Hepatocyte (in vitro differentiated cells): ENCODE measurements around the gene COX6A1. TPM values are rescaled to one million over a fixed set of nuclear protein-coding genes. Genes with fewer than 3 reads are reported as not detected.

Source experiments
- DNase-seq: peaks from one replicate; pipeline ENCODE4 v3.0.0-alpha.2; 2016; ENCODE audit warnings: low spot score
- H2AFZ ChIP-seq: fragments of 200-600 bp; sonication (generic); 2 replicates; pipeline ENCODE4 v1.6.0; 2016; ENCODE audit warnings: antibody characterized with exemption, mild to moderate bottlenecking
- H3K27ac ChIP-seq: fragments of 200-600 bp; sonication (generic); 2 replicates; pipeline ENCODE4 v1.5.1; 2016; ENCODE audit warnings: mild to moderate bottlenecking
- H3K27me3 ChIP-seq: fragments of 200-600 bp; sonication (generic); 2 replicates; pipeline ENCODE4 v1.6.1; 2016
- H3K36me3 ChIP-seq: fragments of 200-600 bp; sonication (generic); replicated peaks from 2 replicates; pipeline ENCODE4 v1.5.1; 2016; ENCODE audit warnings: low read depth; ENCODE audit not compliant: insufficient read depth
- H3K4me1 ChIP-seq: fragments of 200-600 bp; sonication (generic); 2 replicates; pipeline ENCODE4 v1.5.1; 2016; ENCODE audit warnings: mild to moderate bottlenecking, moderate library complexity; ENCODE audit not compliant: insufficient read depth
- H3K4me2 ChIP-seq: fragments of 200-600 bp; sonication (generic); 2 replicates; pipeline ENCODE4 v1.6.0; 2016
- H3K4me3 ChIP-seq: fragments of 200-600 bp; sonication (generic); 2 replicates; pipeline ENCODE4 v1.5.1; 2016; ENCODE audit warnings: mild to moderate bottlenecking
- H3K79me2 ChIP-seq: fragments of 200-600 bp; sonication (generic); 2 replicates; pipeline ENCODE4 v1.6.0; 2017; ENCODE audit warnings: mild to moderate bottlenecking
- H3K9me2 ChIP-seq: fragments of 200-600 bp; sonication (generic); replicated peaks from 2 replicates; pipeline ENCODE4 v1.6.0; 2017; ENCODE audit warnings: mild to moderate bottlenecking; ENCODE audit not compliant: insufficient read depth
- H3K9me3 ChIP-seq: fragments of 200-600 bp; sonication (generic); 2 replicates; pipeline ENCODE4 v1.5.1; 2016; ENCODE audit warnings: low read depth, mild to moderate bottlenecking
- H4K20me1 ChIP-seq: fragments of 200-600 bp; sonication (generic); 2 replicates; pipeline ENCODE4 v1.6.0; 2016; ENCODE audit warnings: mild to moderate bottlenecking; ENCODE audit not compliant: insufficient read depth, poor library complexity, severe bottlenecking
- EZH2 ChIP-seq: fragments of 200-600 bp; sonication (generic); IDR thresholded peaks from 2 replicates; pipeline ENCODE4 v1.6.1; 2016; ENCODE audit warnings: antibody characterized with exemption, mild to moderate bottlenecking, borderline replicate concordance
- EZH2phosphoT487 ChIP-seq: fragments of 200-600 bp; sonication (generic); IDR thresholded peaks from one replicate; pipeline ENCODE4 v1.6.1; 2018; ENCODE audit warnings: antibody characterized with exemption, mild to moderate bottlenecking, low read depth, moderate library complexity; ENCODE audit not compliant: unreplicated experiment, severe bottlenecking
- WGBS: methylation state at CpG from one replicate; pipeline ENCODE4 v1.1.6; 2016; ENCODE audit warnings: low lambda C conversion rate; ENCODE audit errors: missing lambda C conversion rate; 5-methylcytosine and 5-hydroxymethylcytosine counted together
- polyA plus RNA-seq: library from polyadenylated mRNA; unstranded; fragments of >200 nt; fragmentation: Nextera tagmentation; extraction: Ambion mirVana; gene quantifications from 2 replicates; pipeline ENCODE4 v1.2.1, GENCODE V29; 2016
- total RNA-seq: library from RNA; depleted of rRNA; stranded (reverse); fragments of >200 nt; gene quantifications from 2 replicates; pipeline ENCODE4 v1.2.3, GENCODE V29; 2014
- TF ChIP-seq, protein P1 (sequence below): fragments of 200-600 bp; sonication (generic); IDR thresholded peaks from 2 replicates; pipeline ENCODE4 v1.5.1; 2016; ENCODE audit warnings: antibody characterized with exemption, mild to moderate bottlenecking; ENCODE audit not compliant: poor library complexity

COX6A1 gene
- total and polyA plus RNA-seq, 2 experiments from 2014 or later = 581 to 1,059 TPM

DNA sequence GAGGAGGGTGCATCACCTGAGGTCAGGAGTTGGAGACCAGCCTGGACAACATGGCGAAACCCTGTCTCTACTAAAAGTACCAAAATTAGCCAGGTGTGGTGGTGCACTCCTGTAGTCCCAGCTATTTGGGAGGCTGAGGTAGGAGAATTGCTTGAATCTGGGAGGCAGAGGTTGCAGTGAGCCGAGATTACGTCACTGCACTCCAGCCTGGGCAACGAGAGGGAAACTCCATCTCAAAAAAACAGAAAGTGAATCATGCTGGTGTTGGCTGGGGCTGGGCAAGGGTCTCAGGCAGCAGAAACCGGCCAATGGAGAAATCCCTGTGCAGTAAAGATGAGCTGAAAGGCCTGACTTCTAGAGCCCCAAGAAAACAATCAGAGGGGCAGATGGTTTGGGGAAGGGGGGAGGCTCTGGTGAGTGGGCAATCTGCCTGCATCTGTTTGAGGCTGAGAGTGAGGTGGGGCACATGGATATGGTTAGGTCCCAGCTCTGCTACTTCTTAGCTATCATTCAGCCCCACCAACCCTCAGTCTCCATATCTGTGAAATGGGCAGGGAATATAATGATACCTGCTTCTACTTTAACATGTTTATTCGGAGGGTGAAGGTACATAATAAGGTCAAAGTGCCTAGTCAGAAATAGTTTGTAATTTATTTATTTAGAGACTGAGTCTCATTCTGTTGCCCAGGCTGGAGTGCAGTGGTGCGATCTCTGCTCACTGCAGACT, 21.3 kb upstream of the COX6A1 start:
- H3K36me3 ChIP-seq = no peaks in the 10 kb centered on the region
- H3K4me3 ChIP-seq = no peak overlapping the region
- DNase-seq = no peak
- no peaks in the 10 kb centered on the region for H3K9me2 ChIP-seq
- no peaks in the 10 kb centered on the region for H3K9me3 ChIP-seq
- H3K4me1 ChIP-seq = peaks cover 6% of the 10 kb centered on the region
- TF ChIP-seq EZH2phosphoT487 = no peak
- TF ChIP-seq, protein P1, sequence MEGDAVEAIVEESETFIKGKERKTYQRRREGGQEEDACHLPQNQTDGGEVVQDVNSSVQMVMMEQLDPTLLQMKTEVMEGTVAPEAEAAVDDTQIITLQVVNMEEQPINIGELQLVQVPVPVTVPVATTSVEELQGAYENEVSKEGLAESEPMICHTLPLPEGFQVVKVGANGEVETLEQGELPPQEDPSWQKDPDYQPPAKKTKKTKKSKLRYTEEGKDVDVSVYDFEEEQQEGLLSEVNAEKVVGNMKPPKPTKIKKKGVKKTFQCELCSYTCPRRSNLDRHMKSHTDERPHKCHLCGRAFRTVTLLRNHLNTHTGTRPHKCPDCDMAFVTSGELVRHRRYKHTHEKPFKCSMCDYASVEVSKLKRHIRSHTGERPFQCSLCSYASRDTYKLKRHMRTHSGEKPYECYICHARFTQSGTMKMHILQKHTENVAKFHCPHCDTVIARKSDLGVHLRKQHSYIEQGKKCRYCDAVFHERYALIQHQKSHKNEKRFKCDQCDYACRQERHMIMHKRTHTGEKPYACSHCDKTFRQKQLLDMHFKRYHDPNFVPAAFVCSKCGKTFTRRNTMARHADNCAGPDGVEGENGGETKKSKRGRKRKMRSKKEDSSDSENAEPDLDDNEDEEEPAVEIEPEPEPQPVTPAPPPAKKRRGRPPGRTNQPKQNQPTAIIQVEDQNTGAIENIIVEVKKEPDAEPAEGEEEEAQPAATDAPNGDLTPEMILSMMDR = no peak
- no peak for TF ChIP-seq EZH2
- no peak overlapping the region for H2AFZ ChIP-seq
- H4K20me1 ChIP-seq = no peaks in the 10 kb centered on the region
- H3K27me3 ChIP-seq = no peaks in the 10 kb centered on the region
- 87% methylated on average over 7 of the region's 7 CpGs for WGBS
- H3K79me2 ChIP-seq = no peaks in the 10 kb centered on the region
- H3K27ac ChIP-seq = no peak overlapping the region
- H3K4me2 ChIP-seq = no peak overlapping the region

DNA sequence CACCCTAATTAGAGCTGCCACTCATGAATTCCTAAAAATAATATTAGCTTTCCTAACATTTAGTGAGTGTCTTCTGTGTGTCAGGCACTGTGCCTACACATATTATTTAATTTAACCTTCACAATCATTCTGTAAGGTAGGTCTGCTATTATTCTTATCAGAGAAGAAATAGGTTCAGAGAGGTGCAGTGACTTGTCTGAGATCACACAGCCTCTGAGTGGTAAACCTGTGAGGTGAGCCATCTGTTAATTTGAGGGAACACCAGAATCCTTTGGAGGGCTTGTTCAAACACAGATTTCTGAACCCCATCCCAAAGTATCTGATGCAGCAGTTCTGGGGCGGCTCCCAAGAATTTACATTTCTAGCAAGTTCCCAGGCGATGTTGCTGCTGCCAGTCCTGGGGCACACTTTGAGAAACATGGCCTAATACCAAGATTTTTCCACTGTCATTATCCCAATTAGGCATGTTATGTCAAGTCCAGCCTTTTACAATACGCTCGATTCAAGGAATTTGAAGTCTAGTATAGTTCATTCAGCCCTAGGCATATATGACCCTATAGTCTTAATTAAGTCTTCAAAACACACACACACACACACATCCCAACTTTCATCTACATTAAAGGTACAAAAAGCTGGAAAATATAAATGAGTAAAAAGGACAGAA, 19.9 kb upstream of the COX6A1 start:
- no peak overlapping the region for H2AFZ ChIP-seq
- no peaks in the 10 kb centered on the region for H3K9me2 ChIP-seq
- no peaks in the 10 kb centered on the region for H3K27me3 ChIP-seq
- 90% methylated on average over 4 of the region's 4 CpGs for WGBS
- H3K27ac ChIP-seq = no peak overlapping the region
- no peaks in the 10 kb centered on the region for H3K9me3 ChIP-seq
- DNase-seq = no peak
- no peaks in the 10 kb centered on the region for H3K36me3 ChIP-seq
- H3K4me3 ChIP-seq = no peak overlapping the region
- H3K79me2 ChIP-seq = no peaks in the 10 kb centered on the region
- H4K20me1 ChIP-seq = no peaks in the 10 kb centered on the region
- TF ChIP-seq EZH2 = no peak
- no peak for TF ChIP-seq EZH2phosphoT487
- TF ChIP-seq, protein P1 = no peak
- peaks cover 6% of the 10 kb centered on the region for H3K4me1 ChIP-seq
- no peak overlapping the region for H3K4me2 ChIP-seq

DNA sequence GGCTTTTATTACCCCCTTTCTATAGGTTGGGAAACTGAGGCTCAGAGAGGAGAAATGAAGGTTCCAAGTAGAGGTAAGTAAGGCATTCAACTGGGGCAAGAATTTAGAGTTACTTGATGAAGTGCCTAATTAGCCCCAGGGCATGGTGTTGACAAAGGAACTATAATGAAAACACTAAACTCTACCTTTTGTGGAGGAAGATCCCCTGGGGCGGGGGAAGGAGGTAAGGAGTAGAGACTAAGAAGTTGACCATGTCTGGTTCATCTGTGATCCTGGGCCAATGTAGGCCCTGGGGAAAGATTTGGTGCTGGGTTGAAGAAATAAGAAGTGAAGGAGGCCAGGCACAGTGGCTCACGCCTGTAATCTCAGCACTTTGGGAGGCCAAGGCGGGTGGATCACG, 16.2 kb upstream of the COX6A1 start:
- no peak overlapping the region for H3K4me3 ChIP-seq
- no peak overlapping the region for H3K4me2 ChIP-seq

More for the DNA sequence above, 16.2 kb upstream of the COX6A1 start:
- Histone ChIP-seq H3K79me2 (no peaks in the 10 kb centered on the region), H3K36me3 (no peaks in the 10 kb centered on the region), H3K27me3 (no peaks in the 10 kb centered on the region), H3K27ac (no peak overlapping the region), H3K9me2 (no peaks in the 10 kb centered on the region), H3K4me1 (no peaks in the 10 kb centered on the region), H3K9me3 (no peaks in the 10 kb centered on the region), H2AFZ (no peak overlapping the region), H4K20me1 (no peaks in the 10 kb centered on the region)
- WGBS = 78% methylated on average over 4 of the region's 4 CpGs
- DNase-seq = no peak
- TF ChIP-seq, protein P1 = no peak
- no peak for TF ChIP-seq EZH2phosphoT487
